RWPE2 (cell line): Measurements from ENCODE around the gene INAFM1.

Experiments
- ATAC-seq: fragments of 200-7000 bp; cut with Tn5 transposase; 3 replicates; pipeline ENCODE4 v1.9.1; 2021; ENCODE audit warnings: low read depth
- DNase-seq: peaks from one replicate; pipeline ENCODE4 v3.0.0-alpha.2; 2020; ENCODE audit warnings: low spot score
- H3K27ac ChIP-seq: fragments of 450-650 bp; 2 replicates; pipeline ENCODE4 v1.5.1; 2017; ENCODE audit warnings: mild to moderate bottlenecking; ENCODE audit not compliant: poor library complexity, severe bottlenecking
- H3K27me3 ChIP-seq: fragments of 250-450 bp; sonication (Bioruptor Pico); 2 replicates; pipeline ENCODE4 v1.5.1; 2021; ENCODE audit warnings: mild to moderate bottlenecking, moderate library complexity; ENCODE audit not compliant: insufficient read depth, poor library complexity, severe bottlenecking
- H3K36me3 ChIP-seq: fragments of 250-450 bp; sonication (Bioruptor Pico); 2 replicates; pipeline ENCODE4 v1.5.1; 2020; ENCODE audit warnings: low read depth, mild to moderate bottlenecking, moderate library complexity
- H3K4me1 ChIP-seq: fragments of 250-450 bp; sonication (Bioruptor Pico); 2 replicates; pipeline ENCODE4 v1.5.1; 2021; ENCODE audit warnings: mild to moderate bottlenecking, moderate library complexity; ENCODE audit not compliant: insufficient read depth, poor library complexity, severe bottlenecking
- H3K4me3 ChIP-seq: fragments of 250-450 bp; sonication (Bioruptor Pico); 2 replicates; pipeline ENCODE4 v1.5.1; 2021; ENCODE audit warnings: mild to moderate bottlenecking, moderate library complexity; ENCODE audit not compliant: severe bottlenecking
- H3K9me3 ChIP-seq: fragments of 250-450 bp; sonication (Bioruptor Pico); 2 replicates; pipeline ENCODE4 v1.5.1; 2021; ENCODE audit warnings: mild to moderate bottlenecking, moderate library complexity; ENCODE audit not compliant: severe bottlenecking
- TF ChIP-seq, protein P1 (sequence below): fragments of 450-650 bp; IDR thresholded peaks from one replicate; pipeline ENCODE4 v1.5.1; 2017; ENCODE audit warnings: mild to moderate bottlenecking, moderate library complexity; ENCODE audit not compliant: poor library complexity, severe bottlenecking

The INAFM1 gene

DNA sequence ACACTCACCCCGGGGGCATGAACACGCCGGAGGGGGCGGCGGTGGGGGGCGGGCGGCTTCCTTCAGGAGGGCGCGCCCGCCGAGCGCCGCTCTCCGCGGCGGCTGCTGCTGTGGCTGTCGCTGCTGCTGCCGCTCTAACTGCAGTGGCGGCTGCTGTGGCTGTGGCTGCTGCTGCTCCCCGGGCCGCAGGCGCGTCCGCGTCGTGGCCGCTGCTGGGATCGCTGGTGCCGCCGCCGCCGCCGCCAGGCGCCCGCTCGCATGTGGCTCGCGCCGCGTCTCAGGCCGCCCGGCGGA is 43.8 kb upstream of the INAFM1 start, which contains the start of gene BBC3:
Gene BBC3 (minus strand): TSS at position 279 of the 294 bp plus-strand sequence. CDS start 2,768 bp downstream, outside the sequence.
- TF ChIP-seq, protein P1, sequence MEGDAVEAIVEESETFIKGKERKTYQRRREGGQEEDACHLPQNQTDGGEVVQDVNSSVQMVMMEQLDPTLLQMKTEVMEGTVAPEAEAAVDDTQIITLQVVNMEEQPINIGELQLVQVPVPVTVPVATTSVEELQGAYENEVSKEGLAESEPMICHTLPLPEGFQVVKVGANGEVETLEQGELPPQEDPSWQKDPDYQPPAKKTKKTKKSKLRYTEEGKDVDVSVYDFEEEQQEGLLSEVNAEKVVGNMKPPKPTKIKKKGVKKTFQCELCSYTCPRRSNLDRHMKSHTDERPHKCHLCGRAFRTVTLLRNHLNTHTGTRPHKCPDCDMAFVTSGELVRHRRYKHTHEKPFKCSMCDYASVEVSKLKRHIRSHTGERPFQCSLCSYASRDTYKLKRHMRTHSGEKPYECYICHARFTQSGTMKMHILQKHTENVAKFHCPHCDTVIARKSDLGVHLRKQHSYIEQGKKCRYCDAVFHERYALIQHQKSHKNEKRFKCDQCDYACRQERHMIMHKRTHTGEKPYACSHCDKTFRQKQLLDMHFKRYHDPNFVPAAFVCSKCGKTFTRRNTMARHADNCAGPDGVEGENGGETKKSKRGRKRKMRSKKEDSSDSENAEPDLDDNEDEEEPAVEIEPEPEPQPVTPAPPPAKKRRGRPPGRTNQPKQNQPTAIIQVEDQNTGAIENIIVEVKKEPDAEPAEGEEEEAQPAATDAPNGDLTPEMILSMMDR, result no peak
- H3K4me1 ChIP-seq, result peaks cover 18% of the 10 kb centered on the region
- no peaks in the 10 kb centered on the region for H3K27me3 ChIP-seq
- DNase-seq (no peak), ATAC-seq (no peak)
- no peaks in the 10 kb centered on the region for H3K9me3 ChIP-seq
- no peaks in the 10 kb centered on the region for H3K36me3 ChIP-seq
- H3K4me3 ChIP-seq, result peak within 1 kb of the TSS; percentile 50
- H3K27ac ChIP-seq, result peak within 1 kb of the TSS; percentile 93

GRCh38 chr19:47231215-47232054 is 43.2 kb upstream of the INAFM1 start:
- Histone ChIP-seq H3K27me3 (no peaks in the 10 kb centered on the region), H3K4me3 (peak overlapping the region; percentile 50), H3K4me1 (peaks cover 17% of the 10 kb centered on the region), H3K36me3 (no peaks in the 10 kb centered on the region), H3K9me3 (no peaks in the 10 kb centered on the region), H3K27ac (peak overlapping the region; percentile 87)
- DNase-seq, result no peak
- TF ChIP-seq, protein P1, result no peak
- no peak for ATAC-seq

- peak overlapping the region; percentile 87 for H3K27ac ChIP-seq
- H3K9me3 ChIP-seq, result no peaks in the 10 kb centered on the region
- TF ChIP-seq, protein P1, result no peak
- peak; percentile 9; the same call in 2 of the 3 replicates for ATAC-seq
- H3K4me3 ChIP-seq, result peak overlapping the region; percentile 50
- no peaks in the 10 kb centered on the region for H3K27me3 ChIP-seq
- H3K36me3 ChIP-seq, result no peaks in the 10 kb centered on the region
- H3K4me1 ChIP-seq, result peaks cover 11% of the 10 kb centered on the region
- DNase-seq, result no peak
Measured at GRCh38 chr19:47232422-47233211, 42.1 kb upstream of the INAFM1 start.

- Histone ChIP-seq H3K27ac (no peak overlapping the region), H3K36me3 (no peaks in the 10 kb centered on the region), H3K27me3 (no peaks in the 10 kb centered on the region), H3K4me3 (no peak overlapping the region), H3K9me3 (no peaks in the 10 kb centered on the region), H3K4me1 (peaks cover 16% of the 10 kb centered on the region)
- TF ChIP-seq, protein P1, result no peak
- ATAC-seq (no peak), DNase-seq (no peak)
Measured at GRCh38 chr19:47236072-47236675, 38.5 kb upstream of the INAFM1 start.
